ENCODE data around the gene NOL9. TPM values are rescaled to one million over a fixed set of nuclear protein-coding genes. Genes with fewer than 3 reads are reported as not detected.
"Not testable (repeated sequence)": the region's sequence is repeated elsewhere in the genome, so short reads cannot be mapped to it uniquely, and the experiment has no call there.

Gene NOL9
- total RNA-seq, 4 donors from 2014 or later: 20.1 to 41.6 (median 23.6) TPM

- TF ChIP-seq POLR2A (IDR thresholded peaks at IDR 0.05): peak; percentile 40 to 80
- TF ChIP-seq, protein P1, sequence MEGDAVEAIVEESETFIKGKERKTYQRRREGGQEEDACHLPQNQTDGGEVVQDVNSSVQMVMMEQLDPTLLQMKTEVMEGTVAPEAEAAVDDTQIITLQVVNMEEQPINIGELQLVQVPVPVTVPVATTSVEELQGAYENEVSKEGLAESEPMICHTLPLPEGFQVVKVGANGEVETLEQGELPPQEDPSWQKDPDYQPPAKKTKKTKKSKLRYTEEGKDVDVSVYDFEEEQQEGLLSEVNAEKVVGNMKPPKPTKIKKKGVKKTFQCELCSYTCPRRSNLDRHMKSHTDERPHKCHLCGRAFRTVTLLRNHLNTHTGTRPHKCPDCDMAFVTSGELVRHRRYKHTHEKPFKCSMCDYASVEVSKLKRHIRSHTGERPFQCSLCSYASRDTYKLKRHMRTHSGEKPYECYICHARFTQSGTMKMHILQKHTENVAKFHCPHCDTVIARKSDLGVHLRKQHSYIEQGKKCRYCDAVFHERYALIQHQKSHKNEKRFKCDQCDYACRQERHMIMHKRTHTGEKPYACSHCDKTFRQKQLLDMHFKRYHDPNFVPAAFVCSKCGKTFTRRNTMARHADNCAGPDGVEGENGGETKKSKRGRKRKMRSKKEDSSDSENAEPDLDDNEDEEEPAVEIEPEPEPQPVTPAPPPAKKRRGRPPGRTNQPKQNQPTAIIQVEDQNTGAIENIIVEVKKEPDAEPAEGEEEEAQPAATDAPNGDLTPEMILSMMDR (IDR thresholded peaks at IDR 0.05): no peak
- 0 to 1% methylated on average over 21 to 27 of the region's 40 CpGs for WGBS, 2 donors
- intact Hi-C loops (cut with DNase I): loop anchor here (2.0 kb wide), 1 partner anchor 14 kb away; no protein-coding TSS in a partner anchor
- peak; percentile 80 to 87 for DNase-seq
- peaks cover 17 to 27% of the 10 kb centered on the region in 2 donors for H3K36me3 ChIP-seq
- peak overlapping the region; percentile 98 to 99 (median 99) for H3K27ac ChIP-seq
- H3K4me3 ChIP-seq (replicated peaks in 1 of 3): peak overlapping the region; percentile 62 to 92 (median 91)
- no peaks in the 10 kb centered on the region for H3K9me3 ChIP-seq
- peaks cover 39 to 62% of the 10 kb centered on the region in 2 donors for H3K4me1 ChIP-seq
- no peaks in the 10 kb centered on the region for H3K27me3 ChIP-seq
Measured at GRCh38 chr1:6601049-6601922, 47.0 kb upstream of the NOL9 start.

DNA sequence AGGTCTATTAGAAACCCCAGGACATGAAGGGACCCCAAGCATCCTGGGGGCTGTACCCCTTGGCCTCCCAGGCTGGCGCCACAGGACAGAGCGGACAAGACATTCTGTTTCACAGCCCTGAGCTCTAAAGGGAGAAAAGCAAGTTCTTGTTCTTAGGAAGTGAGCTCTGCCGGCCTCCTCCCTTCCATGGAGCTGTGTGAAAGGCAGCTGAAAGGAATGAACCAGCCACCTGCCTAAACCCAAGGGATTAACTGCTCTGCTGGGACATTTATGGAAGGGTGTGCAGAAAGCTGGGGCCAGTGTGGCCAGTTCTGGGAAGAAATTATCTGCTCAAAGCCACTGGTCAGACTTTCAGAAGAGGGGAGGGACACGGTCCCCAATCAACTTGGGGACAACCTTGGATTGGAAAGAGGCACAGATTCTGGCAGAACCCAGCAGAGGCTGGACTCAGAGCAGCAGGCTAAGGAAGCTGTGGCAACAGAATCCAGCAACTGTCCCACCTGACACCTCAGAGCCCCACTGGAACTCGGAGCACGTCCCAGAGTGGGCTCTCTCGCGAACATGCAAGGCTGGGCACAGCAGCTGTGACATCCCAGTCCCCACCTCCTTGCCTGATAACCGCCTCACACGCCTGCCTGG lies 46.2 kb upstream of the NOL9 start:
- 24 to 38% methylated on average over 6 to 10 of the region's 10 CpGs for WGBS, 2 donors
- peaks cover 20 to 32% of the 10 kb centered on the region in 2 donors for H3K36me3 ChIP-seq
- H3K27me3 ChIP-seq: no peaks in the 10 kb centered on the region
- peaks cover 33 to 59% of the 10 kb centered on the region in 2 donors for H3K4me1 ChIP-seq
- H3K9me3 ChIP-seq: no peaks in the 10 kb centered on the region
- TF ChIP-seq, protein P1 (IDR thresholded peaks at IDR 0.05): no peak
- TF ChIP-seq POLR2A (IDR thresholded peaks at IDR 0.05): no peak
- DNase-seq: no peak
- peak overlapping the region; percentile 98 to 99 (median 99) for H3K27ac ChIP-seq
- peak overlapping the region; percentile 62 to 92 (median 91) for H3K4me3 ChIP-seq (replicated peaks in 1 of 3)
- intact Hi-C loops (cut with DNase I): loop anchor here (2.0 kb wide), 1 partner anchor 14 kb away; no protein-coding TSS in a partner anchor

- not testable (repeated sequence) for H3K27me3 ChIP-seq, H3K9me3 ChIP-seq, DNase-seq
- WGBS, 2 donors: 80 to 91% methylated on average over 8 of the region's 8 CpGs
- intact Hi-C loops (cut with DNase I): loop anchor here (2.0 kb wide), 1 partner anchor 15 kb away; no protein-coding TSS in a partner anchor
- peaks cover 21 to 37% of the 10 kb centered on the region in 2 donors for H3K36me3 ChIP-seq
- peak overlapping the region in 1 of 3 donors; percentile 92 for H3K4me3 ChIP-seq (replicated peaks in 1 of 3)
- H3K4me1 ChIP-seq: peaks cover 32 to 56% of the 10 kb centered on the region in 2 donors
- H3K27ac ChIP-seq: peak overlapping the region; percentile 98 to 99 (median 99)
Measured at GRCh38 chr1:6599991-6600390, 45.7 kb upstream of the NOL9 start.

DNA sequence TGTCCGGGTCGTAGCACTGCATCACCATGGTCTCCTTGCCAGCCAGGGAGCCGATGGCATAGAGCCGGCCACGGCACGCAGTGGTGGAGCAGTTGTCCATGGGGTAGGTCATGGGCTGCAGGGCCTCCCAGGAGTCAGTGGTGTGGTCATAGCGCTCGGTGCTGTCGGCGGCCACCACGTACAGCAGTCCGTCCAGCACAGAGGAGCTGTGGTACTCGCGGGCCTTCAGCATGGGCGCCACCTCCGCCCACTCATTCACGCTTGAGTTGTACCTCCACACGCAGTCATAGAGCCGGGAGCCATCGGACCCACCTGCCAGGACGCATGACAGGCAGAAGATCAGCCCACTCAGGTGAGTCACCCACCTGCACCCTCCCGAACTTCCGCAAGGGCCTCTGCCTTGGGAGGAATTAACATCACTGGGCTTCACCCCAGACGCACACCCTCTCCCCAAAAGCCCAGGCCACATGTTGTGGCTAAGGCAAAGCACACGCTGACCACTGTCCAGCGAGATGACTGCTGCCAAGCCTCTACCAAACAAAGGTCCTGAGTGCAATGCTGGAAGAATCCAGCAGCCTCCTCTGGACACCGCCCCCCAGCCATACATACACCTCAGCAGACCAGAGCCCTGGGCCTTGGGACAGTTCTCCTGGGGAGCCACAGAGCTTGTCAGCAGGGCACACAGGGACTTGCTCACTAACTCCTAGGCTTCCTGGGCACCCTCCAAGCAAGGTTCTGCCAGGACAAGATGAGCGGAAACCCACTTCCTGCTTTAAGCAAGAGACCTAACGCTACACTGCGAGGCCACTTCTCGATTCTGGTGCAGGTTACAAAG lies 45.0 kb upstream of the NOL9 start:
- DNase-seq: no peak
- peak overlapping the region in 1 of 3 donors; percentile 92 for H3K4me3 ChIP-seq (replicated peaks in 1 of 3)
- H3K27ac ChIP-seq: peak overlapping the region in 1 of 3 donors; percentile 15
- H3K4me1 ChIP-seq: peaks cover 29 to 49% of the 10 kb centered on the region in 2 donors
- no peaks in the 10 kb centered on the region for H3K27me3 ChIP-seq
- intact Hi-C loops (cut with DNase I): no loop called here
- no peaks in the 10 kb centered on the region for H3K9me3 ChIP-seq
- H3K36me3 ChIP-seq: peaks cover 27 to 44% of the 10 kb centered on the region in 2 donors
- 91 to 92% methylated on average over 21 to 27 of the region's 31 CpGs for WGBS, 2 donors
- TF ChIP-seq POLR2A (IDR thresholded peaks at IDR 0.05): no peak
- TF ChIP-seq, protein P1 (IDR thresholded peaks at IDR 0.05): no peak

DNA sequence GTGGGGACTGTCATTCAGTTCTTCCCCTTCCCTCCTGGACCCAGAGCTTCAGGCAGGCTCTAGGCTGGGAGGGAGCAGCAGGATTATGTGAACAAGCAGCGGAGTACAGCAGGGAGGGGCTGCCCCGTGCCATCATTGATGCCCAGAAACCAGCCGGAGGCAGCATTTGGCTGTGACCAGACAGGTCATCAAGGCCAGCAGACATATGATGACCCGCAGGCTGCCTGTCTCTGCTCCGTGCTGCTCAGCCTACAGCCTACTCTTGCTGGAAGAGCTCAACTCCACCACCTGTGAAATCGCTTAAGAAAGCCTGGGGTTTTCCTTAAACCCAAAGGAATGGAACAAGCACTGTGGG lies 43.4 kb upstream of the NOL9 start:
- Histone ChIP-seq H3K27me3 (no peaks in the 10 kb centered on the region), H3K9me3 (no peaks in the 10 kb centered on the region), H3K4me3 (replicated peaks in 1 of 3) (no peak overlapping the region), H3K4me1 (peaks cover 20 to 39% of the 10 kb centered on the region in 2 donors), H3K27ac (no peak overlapping the region), H3K36me3 (peaks cover 43 to 60% of the 10 kb centered on the region in 2 donors)
- no peak for DNase-seq
- 95 to 96% methylated on average over 4 to 6 of the region's 6 CpGs for WGBS, 2 donors
- no peak for TF ChIP-seq POLR2A (IDR thresholded peaks at IDR 0.05)
- TF ChIP-seq, protein P1 (IDR thresholded peaks at IDR 0.05): no peak
- intact Hi-C loops (cut with DNase I): no loop called here
